Right ventricle myocardium inferior (tissue), 1 donor: Measurements from ENCODE around the gene ABHD8. TPM values are rescaled to one million over a fixed set of nuclear protein-coding genes. Genes with fewer than 3 reads are reported as not detected.

Experiments
- ATAC-seq: fragments of 200-7000 bp; cut with Tn5 transposase; one replicate; pipeline ENCODE4 v1.9.1; 2020; ENCODE audit warnings: mild to moderate bottlenecking, moderate library complexity
- DNase-seq: peaks from one replicate; pipeline ENCODE4 v3.0.0; 2021; ENCODE audit errors: missing footprints
- intact Hi-C: fragments of 100-400 bp; cut with DNase I; formaldehyde crosslinking; loops from one replicate; pipeline ENCODE4 v1.11.0; 2022
- total RNA-seq: library from RNA; stranded (reverse); fragmentation: NEBNext Ultra II Directional; extraction: Animal tissue kit (Norgen Biotek cat#: 25700); gene quantifications from one replicate; pipeline ENCODE4 v1.2.1, GENCODE V29; 2021
- donor health status: DM: no; HTN: yes; CAD: no; lungs with severe emphysema.

ABHD8 gene
- total RNA-seq, 1 donor from 2014 or later = 13.8 TPM

DNA sequence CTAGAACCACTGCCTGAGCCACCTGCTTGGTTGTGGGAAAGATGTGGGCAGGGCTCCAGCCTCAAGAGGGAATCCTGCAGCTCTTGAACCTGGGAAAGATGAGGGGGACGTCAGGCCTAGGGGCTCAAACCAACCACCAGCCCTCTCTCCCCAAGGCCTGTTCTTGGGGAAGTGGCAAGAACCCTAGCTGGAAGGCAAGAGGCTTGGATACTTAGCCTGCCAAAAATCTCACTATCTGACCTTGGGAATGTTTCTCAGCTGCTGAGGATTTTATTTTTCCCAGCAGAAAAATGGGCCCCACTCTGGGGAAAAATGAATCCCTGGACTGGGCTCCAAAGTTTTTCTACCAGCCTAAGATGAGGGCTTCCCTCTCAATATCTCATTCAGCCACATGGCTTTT lies 43.3 kb downstream of the ABHD8 start:
- DNase-seq = no peak
- intact Hi-C loops = loop anchor here (1.0 to 2.0 kb wide), 2 partner anchors 13 to 21 kb away; partner anchors contain the start of gene ANKLE1
- ATAC-seq = no peak

- DNase-seq (no peak), ATAC-seq (no peak)
- intact Hi-C loops = no loop called here
These were observed 44.0 kb downstream of the ABHD8 start for GRCh38 chr19:17259118-17259780.

- ATAC-seq = no peak
- intact Hi-C loops = no loop called here
- no peak for DNase-seq
These were observed 47.1 kb downstream of the ABHD8 start for GRCh38 chr19:17256130-17256529.

GRCh38 chr19:17255150-17255621 lies 48.0 kb downstream of the ABHD8 start:
- no peak for DNase-seq
- intact Hi-C loops = no loop called here
- ATAC-seq = no peak

- intact Hi-C loops = no loop called here
- ATAC-seq = no peak
- DNase-seq = no peak
These were observed 48.6 kb downstream of the ABHD8 start for GRCh38 chr19:17254636-17255035.

DNA sequence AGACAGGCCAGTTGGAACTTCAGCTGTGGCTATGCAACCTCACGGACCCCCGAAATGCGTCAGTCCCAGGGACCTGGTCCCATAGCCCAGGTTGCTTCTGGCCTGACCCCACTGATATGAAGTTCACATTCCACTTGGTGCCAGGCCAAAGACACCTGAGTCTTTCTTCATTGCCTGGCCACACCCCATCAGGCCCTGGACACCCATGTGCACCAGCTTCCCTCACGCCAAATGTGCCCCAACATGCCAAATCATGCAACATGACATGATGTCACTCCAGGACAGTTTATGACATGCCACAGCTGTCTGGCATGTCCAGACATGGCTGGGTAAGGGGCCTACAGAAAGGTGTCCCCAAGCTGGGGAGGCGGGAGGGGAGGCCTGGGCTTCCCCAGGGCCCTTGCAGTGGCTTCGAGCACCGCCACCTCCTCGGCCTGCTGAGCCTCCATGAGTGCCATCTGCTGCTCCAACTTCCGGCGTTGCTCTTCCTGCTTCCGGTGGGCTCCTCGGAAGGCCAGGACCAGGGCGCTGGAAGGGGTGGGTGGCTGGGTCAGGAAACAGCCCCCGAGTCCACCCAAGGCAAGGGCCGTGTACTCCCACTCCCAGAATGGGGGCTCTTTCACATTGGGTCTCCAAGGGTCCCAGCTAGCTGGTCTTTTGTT lies 53.2 kb downstream of the ABHD8 start:
- intact Hi-C loops = no loop called here
- ATAC-seq (no peak), DNase-seq (no peak)

- ATAC-seq = no peak
- intact Hi-C loops = no loop called here
- no peak for DNase-seq
These were observed 55.0 kb downstream of the ABHD8 start for GRCh38 chr19:17248011-17248776.

DNA sequence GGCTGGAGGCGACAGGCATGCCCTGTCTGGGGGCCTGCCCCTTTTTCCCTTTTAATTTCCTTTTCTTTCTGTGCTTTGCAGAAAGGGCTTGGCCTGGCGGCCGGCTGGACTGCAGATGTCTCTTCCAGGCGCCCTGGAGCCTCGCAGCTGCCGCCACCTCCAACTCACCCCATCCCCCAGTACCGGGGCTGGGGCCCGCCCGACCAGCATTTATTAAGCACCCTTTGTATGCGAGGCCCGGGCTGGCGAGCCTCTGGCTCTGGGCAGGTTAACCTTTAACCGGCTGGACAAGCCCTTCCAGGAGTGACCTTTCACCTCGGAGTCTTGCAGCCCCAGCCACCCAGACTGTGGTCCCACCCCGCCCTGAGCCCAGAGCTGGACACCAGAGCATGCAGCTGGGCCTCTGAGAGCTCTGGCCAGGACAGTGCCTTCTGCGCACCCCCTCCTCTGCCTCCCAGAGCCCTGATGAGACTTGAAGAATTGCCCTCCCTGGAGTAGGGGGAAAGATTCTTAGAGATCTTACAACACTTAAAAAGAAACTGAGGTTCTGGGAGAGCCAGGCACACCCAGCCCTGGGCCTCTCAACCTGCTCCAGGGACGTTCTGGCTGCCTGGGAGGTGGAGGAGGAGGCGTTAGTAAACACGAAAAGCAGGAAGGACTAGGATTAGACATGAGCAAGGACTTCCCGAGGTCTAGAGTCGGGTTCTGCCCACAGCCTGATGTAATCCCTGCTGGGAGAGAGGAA lies 56.4 kb downstream of the ABHD8 start:
- DNase-seq = no peak
- ATAC-seq = peak; percentile 40
- intact Hi-C loops = loop anchor here (1.0 to 2.0 kb wide), 2 partner anchors 14 to 21 kb away; partner anchors contain the start of gene OCEL1

- ATAC-seq (no peak), DNase-seq (no peak)
- intact Hi-C loops = no loop called here
These were observed 57.7 kb downstream of the ABHD8 start, which contains the start of gene NR2F6 for GRCh38 chr19:17245535-17245984. NR2F6 (minus strand) TSS chr19:17245919; CDS start chr19:17245220, 699 bp downstream.

GRCh38 chr19:17244618-17245534 lies 58.3 kb downstream of the ABHD8 start:
- intact Hi-C loops = no loop called here
- ATAC-seq = no peak
- DNase-seq = no peak

DNA sequence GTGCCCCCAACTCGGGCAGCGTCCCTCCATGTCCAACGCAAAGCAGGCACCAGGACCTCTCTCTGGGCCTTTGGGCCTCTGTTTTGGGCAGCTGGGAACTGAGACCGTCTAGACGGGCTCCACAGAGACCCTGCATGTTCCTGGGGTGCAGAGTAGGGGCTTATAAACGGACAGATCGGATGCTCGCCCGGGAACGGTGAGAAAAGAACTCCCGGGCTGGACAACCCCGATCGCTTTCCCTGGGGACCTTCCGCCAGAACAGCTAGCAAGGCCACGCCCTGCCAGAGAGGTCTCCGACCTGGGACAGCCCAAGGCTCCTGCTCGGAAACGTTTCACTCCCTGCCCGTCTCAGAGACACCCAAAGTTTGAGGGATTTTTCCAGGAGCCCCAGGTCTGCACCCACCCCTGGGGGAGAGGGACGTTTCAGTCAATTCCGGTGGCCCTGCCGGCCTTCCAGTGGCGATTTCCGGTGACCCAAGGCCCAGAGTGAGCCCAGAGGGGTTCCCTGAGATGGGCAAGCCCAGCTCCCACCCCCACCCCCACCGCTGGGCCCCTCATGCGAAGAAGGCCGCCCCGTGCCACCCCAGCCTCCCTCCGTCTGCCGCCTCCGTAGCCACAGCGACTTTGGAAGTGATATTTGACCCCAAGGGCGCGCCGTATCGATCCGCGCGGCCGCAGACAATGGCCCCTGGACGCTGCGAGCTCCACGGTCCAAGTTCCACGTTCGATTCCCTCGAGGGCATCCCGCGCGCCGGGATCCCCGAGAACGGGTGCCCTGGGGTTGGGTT lies 59.2 kb downstream of the ABHD8 start:
- DNase-seq (peak; percentile 82), ATAC-seq (peak; percentile 27)
- intact Hi-C loops = no loop called here

- intact Hi-C loops = no loop called here
- ATAC-seq (no peak), DNase-seq (no peak)
These were observed 59.9 kb downstream of the ABHD8 start for GRCh38 chr19:17243211-17243829.

DNA sequence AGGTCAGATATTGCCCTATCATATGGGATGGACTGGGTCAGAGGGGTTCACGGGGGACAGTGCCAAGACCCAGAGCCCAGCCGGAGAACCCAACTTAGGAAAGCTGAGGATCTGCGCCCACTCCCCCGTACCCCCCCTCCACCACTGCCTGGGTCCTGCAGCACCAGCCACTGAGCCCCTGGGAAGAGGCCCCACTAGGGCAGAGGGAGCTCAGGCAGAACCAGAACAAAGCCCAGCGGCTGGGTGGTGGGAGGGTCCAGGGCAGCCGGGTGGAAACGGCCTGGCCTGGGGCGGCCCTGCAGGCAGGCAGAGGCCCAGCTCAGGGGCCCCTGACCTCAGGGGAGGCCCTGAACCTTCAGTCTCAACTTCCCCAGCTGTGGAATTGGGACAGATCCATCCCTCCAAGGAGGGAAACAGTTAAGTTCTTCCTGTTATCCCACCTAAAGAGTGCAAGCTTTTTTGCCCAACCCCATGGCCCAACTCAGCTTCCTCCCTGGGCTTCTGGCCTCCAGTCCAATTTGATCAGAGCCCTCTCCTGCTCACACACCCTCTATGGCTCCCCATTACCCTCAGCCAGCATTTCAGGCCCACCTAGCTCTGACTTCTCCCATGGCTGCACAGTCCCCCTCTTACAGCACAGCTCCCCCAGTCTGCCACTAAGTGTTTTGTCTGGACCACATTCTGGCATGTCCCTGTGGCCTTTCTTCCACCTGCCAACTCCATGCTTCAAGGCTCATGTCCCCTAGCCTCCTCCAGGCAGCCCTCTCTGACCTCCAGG lies 60.6 kb downstream of the ABHD8 start:
- intact Hi-C loops = loop anchor here (1.0 kb wide), 1 partner anchor 165 kb away; no protein-coding TSS in a partner anchor
- DNase-seq (no peak), ATAC-seq (no peak)
